Chondrocyte (in vitro differentiated cells): ENCODE results near the gene OR2S2. TPM values are rescaled to one million over a fixed set of nuclear protein-coding genes. Genes with fewer than 3 reads are reported as not detected.

Source experiments
- DNase-seq: peaks from one replicate; pipeline ENCODE4 v3.0.0; 2021; ENCODE audit warnings: mixed read lengths, low spot score
- H3K27ac Mint-ChIP-seq: one replicate; pipeline ENCODE4 v1.8.0; 2021; ENCODE audit warnings: mild to moderate bottlenecking, moderate library complexity, mixed read lengths; ENCODE audit not compliant: unreplicated experiment
- H3K27me3 Mint-ChIP-seq: 2 replicates; pipeline ENCODE4 v1.8.0; 2021; ENCODE audit warnings: low read depth, mixed read lengths
- H3K36me3 Mint-ChIP-seq: 2 replicates; pipeline ENCODE4 v1.8.0; 2021; ENCODE audit warnings: low read depth, mixed read lengths
- H3K4me1 Mint-ChIP-seq: 2 replicates; pipeline ENCODE4 v1.8.0; 2021; ENCODE audit warnings: low read depth, mild to moderate bottlenecking, mixed read lengths
- H3K4me3 Mint-ChIP-seq: one replicate; pipeline ENCODE4 v1.8.0; 2021; ENCODE audit warnings: mild to moderate bottlenecking, moderate library complexity, mixed read lengths; ENCODE audit not compliant: unreplicated experiment
- H3K9me3 Mint-ChIP-seq: 2 replicates; pipeline ENCODE4 v1.8.0; 2021; ENCODE audit warnings: low read depth, mixed read lengths
- total RNA-seq: library from RNA; stranded (reverse); gene quantifications from 3 replicates; pipeline ENCODE4 v1.2.1, GENCODE V29; 2021
- TF ChIP-seq, protein P1 (sequence below): fragments of 200-600 bp; sonication (generic); IDR thresholded peaks from 2 replicates; pipeline ENCODE4 v1.5.0; 2021; ENCODE audit warnings: antibody characterized with exemption, mild to moderate bottlenecking, moderate library complexity

Gene OR2S2
- total RNA-seq, 1 donor from 2014 or later = not detected

DNA sequence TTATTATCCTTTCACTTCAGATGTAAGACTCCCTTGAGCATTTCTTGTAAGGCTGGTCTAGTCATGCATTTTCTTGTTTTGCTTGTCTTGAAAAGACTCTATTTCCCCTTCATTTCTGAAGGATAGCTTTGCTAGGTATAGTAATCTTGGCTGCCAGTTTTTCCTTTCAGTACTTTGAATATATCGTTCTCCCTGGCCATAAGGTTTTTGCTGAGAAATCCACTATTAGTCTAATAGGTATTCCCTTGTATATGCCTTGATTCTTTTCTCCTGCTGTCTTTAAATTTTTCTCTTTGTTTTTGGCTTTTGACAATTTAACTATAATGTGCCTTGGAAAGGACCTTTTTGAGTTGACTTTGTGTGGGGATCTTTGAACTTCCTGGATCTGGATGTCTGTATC, 16.8 kb upstream of the OR2S2 start:
- Mint-ChIP-seq H3K9me3 (peaks cover 24% of the 10 kb centered on the region), H3K4me3 (no peak overlapping the region)

DNA sequence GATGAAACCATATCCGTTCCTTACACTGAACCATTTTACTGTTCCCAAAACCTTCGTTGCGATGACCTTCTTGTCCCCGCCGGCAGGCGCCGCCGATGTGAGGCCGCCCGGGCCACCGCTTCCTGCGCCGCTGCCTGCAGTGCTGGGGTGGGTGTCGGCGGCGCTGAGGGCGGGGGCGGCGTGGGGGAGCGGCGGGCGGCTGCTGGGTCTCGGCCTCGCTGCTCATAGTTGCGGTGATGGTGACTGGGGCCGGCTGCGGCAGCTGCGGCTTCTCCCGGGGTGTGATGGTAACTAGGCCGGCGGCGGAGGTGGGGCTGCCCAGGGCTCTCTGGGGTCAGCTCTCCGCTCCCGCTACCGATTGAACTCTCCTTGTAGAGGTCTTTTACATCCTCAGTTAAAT, 14.1 kb upstream of the OR2S2 start:
- DNase-seq = no peak
- peaks cover 24% of the 10 kb centered on the region for H3K9me3 Mint-ChIP-seq
- no peaks in the 10 kb centered on the region for H3K27me3 Mint-ChIP-seq
- H3K27ac Mint-ChIP-seq = no peak overlapping the region
- H3K36me3 Mint-ChIP-seq = peaks cover 9% of the 10 kb centered on the region
- H3K4me3 Mint-ChIP-seq = peak overlapping the region; percentile 48
- TF ChIP-seq, protein P1, sequence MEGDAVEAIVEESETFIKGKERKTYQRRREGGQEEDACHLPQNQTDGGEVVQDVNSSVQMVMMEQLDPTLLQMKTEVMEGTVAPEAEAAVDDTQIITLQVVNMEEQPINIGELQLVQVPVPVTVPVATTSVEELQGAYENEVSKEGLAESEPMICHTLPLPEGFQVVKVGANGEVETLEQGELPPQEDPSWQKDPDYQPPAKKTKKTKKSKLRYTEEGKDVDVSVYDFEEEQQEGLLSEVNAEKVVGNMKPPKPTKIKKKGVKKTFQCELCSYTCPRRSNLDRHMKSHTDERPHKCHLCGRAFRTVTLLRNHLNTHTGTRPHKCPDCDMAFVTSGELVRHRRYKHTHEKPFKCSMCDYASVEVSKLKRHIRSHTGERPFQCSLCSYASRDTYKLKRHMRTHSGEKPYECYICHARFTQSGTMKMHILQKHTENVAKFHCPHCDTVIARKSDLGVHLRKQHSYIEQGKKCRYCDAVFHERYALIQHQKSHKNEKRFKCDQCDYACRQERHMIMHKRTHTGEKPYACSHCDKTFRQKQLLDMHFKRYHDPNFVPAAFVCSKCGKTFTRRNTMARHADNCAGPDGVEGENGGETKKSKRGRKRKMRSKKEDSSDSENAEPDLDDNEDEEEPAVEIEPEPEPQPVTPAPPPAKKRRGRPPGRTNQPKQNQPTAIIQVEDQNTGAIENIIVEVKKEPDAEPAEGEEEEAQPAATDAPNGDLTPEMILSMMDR = no peak
- peaks cover 4% of the 10 kb centered on the region for H3K4me1 Mint-ChIP-seq

More for the DNA sequence above, 16.8 kb upstream of the OR2S2 start:
- Mint-ChIP-seq H3K36me3 (peaks cover 9% of the 10 kb centered on the region), H3K27ac (no peak overlapping the region), H3K4me1 (peaks cover 4% of the 10 kb centered on the region), H3K27me3 (no peaks in the 10 kb centered on the region)
- DNase-seq = no peak
- TF ChIP-seq, protein P1 = no peak

DNA sequence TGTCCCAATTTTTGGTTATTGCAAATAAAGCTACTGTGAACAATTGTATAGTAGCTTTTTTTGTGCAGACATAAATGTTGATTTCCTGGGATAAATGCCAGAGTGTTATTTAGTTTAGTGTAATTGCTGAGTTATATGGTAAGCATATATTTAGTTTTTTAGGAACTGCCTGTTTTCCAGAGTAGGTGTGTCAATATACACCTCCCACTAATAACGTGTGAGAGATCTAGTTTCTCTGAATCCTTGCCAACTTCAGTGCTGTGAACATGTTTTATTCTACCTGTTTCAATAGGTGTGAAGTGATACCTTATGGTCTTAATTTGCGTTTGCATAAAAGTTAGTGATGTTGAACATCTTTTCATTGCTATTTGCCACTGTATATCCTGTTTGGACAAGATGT, 9.1 kb upstream of the OR2S2 start:
- TF ChIP-seq, protein P1 = no peak
- Mint-ChIP-seq H3K27ac (no peak overlapping the region), H3K4me3 (no peak overlapping the region), H3K4me1 (peaks cover 8% of the 10 kb centered on the region), H3K9me3 (no peaks in the 10 kb centered on the region), H3K27me3 (no peaks in the 10 kb centered on the region), H3K36me3 (no peaks in the 10 kb centered on the region)
- no peak for DNase-seq

DNA sequence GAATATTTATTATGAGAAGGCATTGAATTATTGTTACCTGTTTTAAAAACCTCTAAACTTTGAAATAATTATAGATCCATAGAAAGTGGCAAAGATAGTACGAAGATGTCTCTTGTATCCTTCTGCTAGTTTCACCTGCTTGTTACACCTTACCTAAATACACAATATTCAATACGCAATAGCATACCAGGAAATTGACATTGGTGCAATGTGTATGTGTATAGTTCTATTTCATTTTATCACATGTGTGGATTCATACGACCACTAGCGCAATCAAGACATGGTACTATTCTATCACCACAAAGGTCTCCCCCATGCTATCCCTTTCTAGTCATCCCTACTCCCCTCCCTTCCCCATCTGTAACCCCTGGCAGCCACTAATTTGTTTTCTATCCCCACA, 8.5 kb upstream of the OR2S2 start:
- no peak for DNase-seq
- Mint-ChIP-seq H3K27me3 (no peaks in the 10 kb centered on the region), H3K9me3 (no peaks in the 10 kb centered on the region), H3K4me3 (no peak overlapping the region), H3K27ac (no peak overlapping the region), H3K36me3 (no peaks in the 10 kb centered on the region), H3K4me1 (peaks cover 12% of the 10 kb centered on the region)
- TF ChIP-seq, protein P1 = no peak

DNA sequence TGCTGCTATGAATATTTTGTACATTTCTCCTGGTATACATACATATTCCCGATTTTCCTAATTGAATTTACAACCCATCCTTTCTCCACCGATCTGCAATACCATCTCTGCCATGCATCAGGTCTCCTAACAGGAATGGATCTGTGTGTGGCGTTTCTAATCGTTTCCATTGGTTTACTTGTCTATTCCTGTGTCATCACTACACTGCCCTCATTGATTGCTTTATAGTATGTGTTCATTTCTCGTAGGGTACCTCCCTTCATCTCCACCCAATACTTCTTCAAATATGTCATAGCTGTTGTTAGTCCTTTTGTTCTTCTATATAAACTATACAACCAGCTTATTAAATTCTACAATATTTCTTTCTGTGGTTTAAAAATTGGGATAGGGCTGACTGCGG, 7.1 kb upstream of the OR2S2 start:
- Mint-ChIP-seq H3K27ac (no peak overlapping the region), H3K4me1 (peaks cover 21% of the 10 kb centered on the region), H3K36me3 (no peaks in the 10 kb centered on the region), H3K27me3 (no peaks in the 10 kb centered on the region), H3K4me3 (no peak overlapping the region), H3K9me3 (no peaks in the 10 kb centered on the region)
- TF ChIP-seq, protein P1 = no peak
- DNase-seq = no peak
